Medulla oblongata (tissue), 1 donor: ENCODE data around the gene ROR1.
"Not testable (repeated sequence)": the region's sequence is repeated elsewhere in the genome, so short reads cannot be mapped to it uniquely, and the experiment has no call there.

Experiments
- DNase-seq: peaks from one replicate; pipeline ENCODE4 v3.0.0-alpha.2; 2015; ENCODE audit errors: extremely low spot score

Gene ROR1

GRCh38 chr1:63758791-63759190 is 15.0 kb upstream of the ROR1 start:
- DNase-seq: no peak

DNA sequence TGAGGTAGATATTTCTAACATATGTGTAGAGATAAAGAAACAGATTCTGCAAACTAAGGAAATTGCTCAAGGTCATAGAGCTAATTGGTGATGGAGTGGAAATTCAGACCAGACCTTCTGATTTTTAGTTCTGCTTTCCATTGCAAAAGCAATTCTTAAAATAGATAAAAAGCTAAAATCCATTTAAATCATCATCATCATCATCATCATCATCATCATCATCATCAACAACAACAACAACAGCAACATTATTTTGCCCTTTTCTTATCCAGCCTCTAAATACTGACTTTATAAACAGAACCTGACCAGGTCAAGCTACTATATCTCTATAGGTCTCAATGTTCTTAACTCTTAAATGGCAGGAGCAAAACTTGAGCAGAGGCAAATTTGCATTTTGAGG is 14.0 kb upstream of the ROR1 start:
- DNase-seq: no peak

GRCh38 chr1:63770381-63770780 is 3.4 kb upstream of the ROR1 start:
- no peak for DNase-seq

DNA sequence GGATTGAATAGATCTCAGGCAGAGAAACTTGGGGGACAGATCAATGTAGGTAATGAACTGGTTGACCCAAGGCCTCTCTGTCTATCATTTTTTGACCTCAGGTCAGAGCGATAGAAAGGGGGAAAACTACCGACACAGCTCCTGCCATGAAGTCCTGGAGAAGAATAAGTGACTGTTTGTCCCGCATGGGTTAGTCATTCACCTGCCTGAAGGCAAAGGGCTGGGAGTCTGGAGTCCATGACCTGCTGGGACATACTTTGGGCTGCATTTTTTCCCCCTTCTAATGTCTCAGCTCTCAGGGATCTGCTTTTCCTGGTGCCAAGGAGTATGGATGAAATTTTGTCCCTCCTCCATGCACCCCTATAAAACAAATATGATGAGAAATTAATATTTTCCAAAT is 1.6 kb upstream of the ROR1 start:
- no peak for DNase-seq

- no peak for DNase-seq
Measured at GRCh38 chr1:63772876-63773275, 941 bp upstream of the ROR1 start.

- no peak for DNase-seq
Measured at GRCh38 chr1:63773496-63773814, 362 bp upstream of the ROR1 start.

GRCh38 chr1:63774617-63775417 is 1.0 kb downstream of the ROR1 start:
- peak; percentile 7 for DNase-seq

DNA sequence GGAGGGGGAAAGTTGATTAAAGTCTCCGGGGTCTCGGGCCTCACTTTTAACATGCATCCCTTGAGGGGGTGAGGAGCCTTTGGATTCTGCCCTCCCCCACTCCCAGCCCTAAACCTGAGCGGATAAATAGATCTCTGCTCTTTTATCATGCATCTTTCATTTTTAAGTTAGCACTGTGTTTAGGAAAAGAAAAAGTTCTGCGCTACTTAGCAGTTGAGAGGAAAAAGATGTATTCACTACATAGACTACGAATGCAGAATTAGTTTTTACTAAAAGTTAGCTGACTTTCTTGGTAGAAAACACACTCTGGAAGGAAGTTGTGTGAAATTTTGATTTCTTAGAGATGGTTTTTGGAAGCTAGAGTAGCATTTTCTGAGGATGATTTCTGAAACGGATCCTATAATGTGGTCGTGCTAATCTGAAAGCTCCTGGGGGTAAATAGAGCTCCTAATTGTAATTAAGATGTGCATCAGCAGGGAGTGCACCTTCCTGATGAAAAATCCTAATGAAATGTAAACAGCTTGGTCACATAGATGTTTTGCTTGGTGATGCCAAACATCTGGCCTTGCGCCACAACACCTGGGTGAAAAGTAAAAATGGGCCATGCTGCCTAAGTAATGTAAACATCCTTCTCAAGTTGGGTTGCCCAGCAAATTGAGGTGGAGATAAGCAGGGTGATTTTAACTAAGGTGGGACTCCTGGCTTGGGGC is 1.8 kb downstream of the ROR1 start:
- no peak for DNase-seq

- no peak for DNase-seq
Measured at GRCh38 chr1:63777286-63777685, 3.5 kb downstream of the ROR1 start.

DNA sequence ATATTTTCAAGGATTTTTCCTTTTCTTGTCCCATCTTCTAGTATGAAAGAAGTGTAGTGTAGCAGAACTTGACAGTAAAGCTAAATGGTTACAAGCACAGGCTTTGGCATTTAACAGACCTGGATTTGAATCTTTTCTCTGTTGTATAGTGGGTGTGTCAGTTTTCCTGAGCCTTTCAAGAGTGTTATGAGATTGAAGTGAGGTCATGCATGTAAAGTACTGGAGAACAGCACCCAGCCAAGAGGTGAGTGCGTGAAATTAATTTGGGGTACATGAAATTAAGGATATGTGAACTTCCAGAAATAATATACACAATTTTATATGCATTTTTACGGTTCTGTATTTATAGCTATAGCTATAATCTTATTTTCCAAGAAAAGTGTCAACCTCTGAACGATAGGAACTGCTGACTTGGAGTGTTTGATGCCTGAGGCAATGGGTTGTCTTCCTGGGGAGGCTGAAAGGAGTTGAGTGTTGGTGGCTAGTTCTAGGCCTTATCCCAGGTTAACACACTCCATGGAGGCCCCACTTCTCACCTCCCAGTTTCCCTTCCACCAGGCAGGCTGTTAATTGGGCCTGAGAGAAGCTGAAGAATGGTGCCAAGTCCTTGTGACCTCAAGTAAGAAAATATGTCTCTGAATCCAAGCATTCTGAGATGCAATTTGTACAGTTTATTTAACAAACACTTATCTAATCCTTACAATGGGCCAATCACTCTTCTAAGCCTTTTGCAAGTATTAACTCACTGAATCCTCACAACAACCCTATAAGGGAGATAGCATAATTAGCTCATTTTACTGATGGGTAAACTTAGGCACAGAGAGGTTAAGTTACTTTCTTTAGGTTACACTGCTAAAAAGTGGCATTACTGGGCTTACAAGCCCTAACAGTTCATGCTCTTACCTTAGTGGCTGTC is 4.4 kb downstream of the ROR1 start:
- DNase-seq: no peak

DNA sequence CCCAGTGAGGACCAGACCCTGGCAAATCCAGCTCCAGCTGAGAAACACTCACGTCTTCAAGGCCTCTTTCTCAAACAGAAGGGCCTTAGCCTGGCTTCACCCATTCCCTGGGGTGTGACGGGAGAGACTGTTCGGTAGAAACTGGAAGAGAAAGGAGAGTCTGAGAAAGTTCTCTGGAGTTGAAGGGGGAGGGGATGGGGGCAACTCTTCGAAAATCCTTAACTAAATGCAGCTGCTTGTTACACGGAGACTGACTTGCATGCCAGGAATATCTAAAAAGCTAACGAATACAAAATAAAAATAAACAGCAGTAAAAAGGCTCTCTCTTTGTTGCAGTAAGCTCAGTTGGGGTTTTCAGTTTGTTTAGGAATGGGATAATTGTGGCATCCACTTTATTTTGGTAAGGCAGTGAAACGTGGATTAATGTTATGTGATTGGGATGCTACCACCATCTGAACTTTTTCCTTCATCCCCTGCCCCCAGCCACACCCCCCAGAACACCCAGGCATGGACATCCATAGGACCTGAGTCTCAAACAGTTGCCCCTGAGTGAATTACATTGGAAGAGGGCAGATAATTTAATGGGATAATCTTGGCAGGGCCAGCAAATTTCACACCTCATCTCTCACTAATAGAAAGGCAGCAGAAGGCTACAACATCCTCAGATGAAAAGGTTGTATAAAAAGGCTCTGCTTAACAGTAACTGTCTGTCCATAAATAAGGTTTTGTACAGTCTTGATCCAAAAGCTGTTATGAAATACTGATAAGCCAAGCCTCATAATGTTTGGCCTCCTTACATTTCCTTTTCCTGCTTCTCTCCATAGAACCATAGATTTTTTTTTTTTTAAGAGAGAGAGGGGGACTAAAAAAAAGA is 5.8 kb downstream of the ROR1 start:
- no peak for DNase-seq

DNA sequence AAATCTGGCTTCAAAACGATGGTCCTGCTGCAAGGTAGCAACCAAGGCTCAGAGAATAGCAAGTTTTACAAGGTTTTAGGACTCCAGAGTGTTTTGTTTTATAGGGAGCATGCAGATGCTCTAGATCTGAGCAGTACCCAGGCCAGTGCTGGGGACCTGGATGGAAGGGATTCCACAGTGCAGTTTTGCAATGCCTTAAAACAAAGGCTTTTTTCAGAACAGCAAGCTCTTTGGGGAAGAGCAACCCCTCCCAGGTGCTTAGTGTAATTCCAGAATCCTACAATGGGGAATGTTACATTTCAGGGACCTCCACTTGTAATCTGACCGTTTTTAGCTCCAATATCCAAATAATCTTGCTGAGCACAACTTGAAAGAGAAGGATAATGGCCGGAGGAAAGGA is 6.7 kb downstream of the ROR1 start:
- DNase-seq: no peak

GRCh38 chr1:63782982-63783381 is 9.2 kb downstream of the ROR1 start:
- no peak for DNase-seq

DNA sequence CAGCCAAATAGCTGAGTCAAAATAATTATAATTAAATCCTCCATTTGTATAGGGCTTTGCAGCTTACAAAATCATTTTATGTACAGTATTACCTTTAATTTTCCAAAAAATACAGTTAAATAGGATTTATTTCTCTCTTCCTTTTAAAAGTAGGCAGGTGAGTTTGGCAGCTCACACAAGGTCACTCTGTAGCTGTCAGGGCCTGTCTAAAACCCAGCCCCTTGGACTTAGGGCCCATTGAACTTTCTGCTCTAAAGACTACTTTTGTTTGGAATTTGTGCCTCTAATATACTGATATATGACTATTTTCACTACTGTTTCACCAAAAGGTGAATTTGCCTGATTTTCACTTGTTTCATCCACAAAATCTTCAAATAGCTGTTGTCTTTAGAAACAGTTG is 10.3 kb downstream of the ROR1 start:
- no peak for DNase-seq

DNA sequence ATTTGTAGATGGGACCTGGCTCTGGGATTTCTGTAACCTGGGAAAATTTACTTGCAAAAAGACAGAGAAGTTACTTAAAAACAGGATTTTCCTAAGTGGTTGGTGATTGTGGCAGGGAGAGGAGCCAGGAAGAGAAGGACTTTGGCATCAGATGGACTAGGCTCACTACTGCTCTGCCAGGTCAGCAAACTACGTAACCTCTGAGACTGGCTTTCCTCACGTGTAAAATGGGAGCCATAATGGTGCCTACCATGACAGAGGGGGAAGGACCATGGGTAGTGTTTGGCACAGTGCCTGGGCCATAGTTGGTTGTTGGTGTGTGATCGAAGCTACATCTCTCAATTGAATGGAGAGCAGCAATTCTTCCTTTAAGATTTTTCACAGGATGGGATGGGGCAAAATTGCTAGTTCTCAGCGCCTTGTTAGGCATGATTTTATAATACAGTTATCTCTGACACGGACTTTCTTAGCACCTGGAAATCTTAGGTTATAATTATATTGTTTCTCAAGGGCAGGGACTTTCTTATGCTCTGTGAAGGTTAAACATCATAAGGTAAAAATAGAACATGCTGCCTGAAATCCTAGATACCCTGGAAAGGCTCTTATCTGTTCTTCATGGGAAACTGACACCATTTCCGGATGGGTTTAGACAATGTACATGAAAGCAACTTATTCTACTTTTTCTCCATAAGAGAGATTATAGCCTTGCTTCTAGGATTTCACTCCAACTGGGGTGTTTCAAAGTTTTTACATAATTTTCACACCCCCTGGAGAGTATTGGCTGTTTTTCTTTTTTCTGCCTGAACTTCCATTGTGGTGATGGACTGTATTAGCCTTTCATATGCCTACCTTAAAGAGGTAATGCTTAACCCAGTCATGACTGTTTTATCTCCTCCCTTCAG is 10.9 kb downstream of the ROR1 start:
- no peak for DNase-seq

DNA sequence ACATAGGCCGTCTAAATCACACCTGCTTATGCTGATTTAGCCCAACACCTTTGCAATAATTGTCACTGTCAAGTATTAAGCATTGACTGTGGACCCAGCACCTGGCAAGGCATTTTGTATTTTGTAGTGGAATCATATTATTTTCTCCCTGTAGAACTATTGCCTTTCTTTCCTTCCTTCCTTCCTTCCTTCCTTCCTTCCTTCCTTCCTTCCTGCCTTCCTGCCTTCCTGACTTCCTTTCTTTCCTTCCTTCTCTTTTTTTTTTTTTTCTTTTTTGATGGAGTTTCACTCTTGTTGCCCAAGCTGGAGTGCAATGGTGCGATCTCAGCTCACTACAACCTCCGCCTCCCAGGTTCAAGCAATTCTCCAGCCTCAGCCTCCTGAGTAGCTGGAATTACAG is 13.5 kb downstream of the ROR1 start:
- not testable (repeated sequence) for DNase-seq

- DNase-seq: no peak
Measured at GRCh38 chr1:63787875-63788274, 14.1 kb downstream of the ROR1 start.

GRCh38 chr1:63789856-63790605 is 16.2 kb downstream of the ROR1 start:
- no peak for DNase-seq

DNA sequence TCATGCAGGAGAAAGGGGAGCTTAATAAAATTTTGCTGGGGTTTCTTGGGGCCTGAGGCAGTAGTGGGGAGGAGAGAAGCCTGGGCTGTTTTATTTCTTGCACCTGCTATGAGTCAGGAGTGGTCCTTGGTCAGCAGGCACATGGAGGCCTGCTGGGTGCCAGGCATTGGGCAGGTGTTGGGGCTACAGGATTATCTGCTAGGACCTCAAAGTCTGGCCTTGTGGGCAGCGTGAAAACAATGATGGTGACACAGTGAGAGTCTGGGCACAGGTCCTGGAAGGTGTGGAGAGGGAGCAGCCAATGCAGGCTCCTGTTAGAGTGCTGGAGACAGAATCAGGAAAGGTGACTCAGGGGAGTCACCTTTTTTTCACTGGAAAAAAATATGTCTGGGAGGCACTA is 17.2 kb downstream of the ROR1 start:
- DNase-seq: no peak

DNA sequence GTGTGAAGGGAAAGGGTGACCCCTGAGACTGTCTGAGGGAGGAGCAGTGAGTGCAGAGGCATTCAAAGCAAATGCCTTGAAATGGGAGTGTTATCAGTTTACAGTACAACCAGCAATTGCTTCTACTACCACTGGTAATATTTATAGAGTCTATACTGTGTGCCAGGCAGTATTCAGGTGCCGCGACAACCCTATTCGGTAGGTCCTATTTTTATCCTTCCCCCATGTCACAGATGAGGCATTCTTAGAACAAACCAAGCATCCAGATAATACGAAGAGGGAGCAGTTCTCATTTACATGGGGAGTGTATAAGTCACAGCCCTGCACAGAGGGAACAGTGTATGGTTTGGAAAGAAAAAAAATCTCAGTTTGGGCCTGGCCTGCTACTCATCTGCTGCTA is 18.3 kb downstream of the ROR1 start:
- no peak for DNase-seq
